Neural cell (in vitro differentiated cells): ENCODE data around the gene XIRP2. TPM values are rescaled to one million over a fixed set of nuclear protein-coding genes. Genes with fewer than 3 reads are reported as not detected.
"Not testable (repeated sequence)": the region's sequence is repeated elsewhere in the genome, so short reads cannot be mapped to it uniquely, and the experiment has no call there.

Experiments used
- H2AFZ ChIP-seq: fragments of 200-600, 300-800 bp; sonication (generic), shearing (Covaris generic); 2 replicates; pipeline ENCODE4 v1.6.0; 2014; ENCODE audit warnings: low read depth, mild to moderate bottlenecking, antibody characterized with exemption, low read length, moderate library complexity
- H3F3A ChIP-seq: fragments of 200-600 bp; shearing (Covaris generic); 2 replicates; pipeline ENCODE4 v1.6.1; 2016; ENCODE audit warnings: mild to moderate bottlenecking, moderate library complexity, mixed read lengths, antibody characterized with exemption, low read length; ENCODE audit not compliant: insufficient read depth, poor library complexity, severe bottlenecking
- H3K27ac ChIP-seq: fragments of 200-600, 300-800 bp; sonication (generic), shearing (Covaris generic); 2 replicates; pipeline ENCODE4 v1.5.1; 2014; ENCODE audit warnings: mild to moderate bottlenecking, low read length, moderate library complexity
- H3K27me3 ChIP-seq: fragments of 300-800, 200-600 bp; sonication (generic), shearing (Covaris generic); 2 replicates; pipeline ENCODE4 v1.6.0; 2014; ENCODE audit warnings: mild to moderate bottlenecking, low read depth, low read length, moderate library complexity; ENCODE audit not compliant: insufficient read depth
- H3K36me3 ChIP-seq: fragments of 300-800, 200-600 bp; sonication (generic), shearing (Covaris generic); 2 replicates; pipeline ENCODE4 v1.5.1; 2014; ENCODE audit warnings: mild to moderate bottlenecking, antibody characterized with exemption, low read length, moderate library complexity; ENCODE audit not compliant: insufficient read depth
- H3K4me2 ChIP-seq: fragments of 300-800, 200-600 bp; sonication (generic), shearing (Covaris generic); 2 replicates; pipeline ENCODE4 v1.6.0; 2014; ENCODE audit warnings: mild to moderate bottlenecking, low read length
- H3K4me3 ChIP-seq: fragments of 300-800, 200-600 bp; sonication (generic), shearing (Covaris generic); 2 replicates; pipeline ENCODE4 v1.5.1; 2014; ENCODE audit warnings: mild to moderate bottlenecking, low read length, moderate library complexity
- H3K79me2 ChIP-seq: fragments of 200-600 bp; shearing (Covaris generic); replicated peaks from 2 replicates; pipeline ENCODE4 v1.6.0; 2014; ENCODE audit warnings: mild to moderate bottlenecking, low read length, moderate library complexity; ENCODE audit not compliant: insufficient read depth
- H3K9ac ChIP-seq: fragments of 300-800, 200-600 bp; sonication (generic), shearing (Covaris generic); 2 replicates; pipeline ENCODE4 v1.6.1; 2016; ENCODE audit warnings: mild to moderate bottlenecking, low read length, mixed read lengths
- H3K9me2 ChIP-seq: fragments of 200-600 bp; shearing (Covaris generic); 2 replicates; pipeline ENCODE4 v1.6.1; 2016; ENCODE audit warnings: mild to moderate bottlenecking, low read length, mixed read lengths; ENCODE audit not compliant: insufficient read depth
- H3K9me3 ChIP-seq: fragments of 200-600, 300-800 bp; sonication (generic), shearing (Covaris generic); 2 replicates; pipeline ENCODE4 v1.6.1; 2016; ENCODE audit warnings: mild to moderate bottlenecking, mixed run types, low read length, moderate library complexity, mixed read lengths
- H4K20me1 ChIP-seq: fragments of 200-600 bp; shearing (Covaris generic); 2 replicates; pipeline ENCODE4 v1.6.1; 2016; ENCODE audit warnings: mild to moderate bottlenecking, mixed run types; ENCODE audit not compliant: insufficient read depth
- EP300 ChIP-seq: fragments of 450-650 bp; conservative IDR thresholded peaks from 2 replicates; pipeline ENCODE4 v1.6.1; 2014; ENCODE audit warnings: antibody characterized with exemption, mild to moderate bottlenecking, moderate library complexity; ENCODE audit not compliant: poor library complexity, severe bottlenecking
- EZH2 ChIP-seq: fragments of 200-600, 300-800 bp; shearing (Covaris generic), sonication (generic); IDR thresholded peaks from 2 replicates; pipeline ENCODE4 v1.6.1; 2014; ENCODE audit warnings: antibody characterized with exemption, low read length, borderline replicate concordance, mild to moderate bottlenecking; ENCODE audit not compliant: insufficient read depth, poor library complexity, severe bottlenecking
- MXI1 ChIP-seq: fragments of 450-650 bp; conservative IDR thresholded peaks from 2 replicates; pipeline ENCODE4 v1.6.1; 2014; ENCODE audit warnings: antibody characterized with exemption, mild to moderate bottlenecking; ENCODE audit not compliant: poor library complexity, severe bottlenecking
- POLR2AphosphoS5 ChIP-seq: IDR thresholded peaks from 2 replicates; pipeline ENCODE4 v1.6.1; 2012
- RAD21 ChIP-seq: fragments of 450-650 bp; conservative IDR thresholded peaks from 2 replicates; pipeline ENCODE4 v1.6.1; 2014; ENCODE audit warnings: antibody characterized with exemption, mild to moderate bottlenecking, moderate library complexity
- SMC3 ChIP-seq: fragments of 450-650 bp; conservative IDR thresholded peaks from 2 replicates; pipeline ENCODE4 v1.6.1; 2014; ENCODE audit warnings: antibody characterized with exemption, mild to moderate bottlenecking, moderate library complexity; ENCODE audit not compliant: poor library complexity
- TAF1 ChIP-seq: IDR thresholded peaks from 2 replicates; pipeline ENCODE4 v1.6.1; 2012; ENCODE audit warnings: low read depth
- polyA plus RNA-seq: library from polyadenylated mRNA; depleted of rRNA; stranded (reverse); fragments of >200 nt; gene quantifications from 2 replicates; pipeline ENCODE4 v1.2.3, GENCODE V29; 2014
- TF ChIP-seq, protein P1 (sequence below): fragments of 450-650 bp; IDR thresholded peaks from 2 replicates; pipeline ENCODE4 v1.5.1; 2014; ENCODE audit warnings: antibody characterized with exemption, mild to moderate bottlenecking, moderate library complexity; ENCODE audit not compliant: poor library complexity, severe bottlenecking
- TF ChIP-seq, protein P2 (sequence below): IDR thresholded peaks from 2 replicates; pipeline ENCODE4 v1.6.1; 2012; ENCODE audit warnings: borderline replicate concordance

XIRP2 gene
- polyA plus RNA-seq, 1 donor from 2014 or later = not detected

DNA sequence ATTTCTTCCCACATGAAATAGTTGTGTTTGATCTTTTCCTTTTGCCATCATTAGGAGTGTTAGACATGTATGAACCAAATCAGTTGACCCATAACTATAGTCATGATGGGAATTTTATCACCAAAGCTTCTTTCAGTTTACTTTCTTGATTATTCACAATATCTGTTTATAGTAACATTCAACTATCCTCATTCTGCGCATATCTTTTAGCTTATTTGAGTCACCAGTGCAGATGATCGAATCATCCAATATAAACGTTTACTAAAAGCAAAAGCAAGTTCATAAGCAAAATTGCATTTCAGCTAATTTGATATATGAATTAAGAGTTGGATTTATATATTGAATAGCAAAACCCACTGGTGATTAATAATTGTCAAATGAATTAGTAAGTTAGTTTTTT, 216.4 kb downstream of the XIRP2 start:
- H3K9me3 ChIP-seq = no peaks in the 10 kb centered on the region
- H3K36me3 ChIP-seq = no peaks in the 10 kb centered on the region
- no peak overlapping the region for H2AFZ ChIP-seq

DNA sequence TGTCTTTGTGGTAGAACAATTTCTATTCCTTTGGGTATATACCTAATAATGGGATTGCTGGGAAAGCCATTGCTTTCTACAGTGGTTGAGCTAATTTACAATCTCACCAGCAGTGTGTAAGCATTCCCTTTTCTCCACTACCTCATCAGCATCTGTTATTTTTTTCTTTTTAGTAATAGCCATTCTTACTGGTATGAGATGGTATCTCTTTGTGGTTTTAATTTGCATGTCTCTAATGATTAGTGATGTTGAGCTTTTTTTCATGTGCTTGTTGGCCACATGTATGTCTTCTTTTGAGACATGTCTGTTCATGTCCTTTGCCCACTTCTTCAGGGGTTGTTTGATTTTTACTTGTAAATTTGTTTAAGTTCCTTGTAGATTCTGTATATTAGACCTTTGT, 221.4 kb downstream of the XIRP2 start:
- not testable (repeated sequence) for H3K9me3 ChIP-seq, H3K9ac ChIP-seq, H3K79me2 ChIP-seq, H3K4me3 ChIP-seq, H3K36me3 ChIP-seq, H4K20me1 ChIP-seq, H3F3A ChIP-seq, H3K27ac ChIP-seq, H3K27me3 ChIP-seq, H2AFZ ChIP-seq, H3K4me2 ChIP-seq, H3K9me2 ChIP-seq

More for the DNA sequence above, 216.4 kb downstream of the XIRP2 start:
- Histone ChIP-seq H4K20me1 (no peaks in the 10 kb centered on the region), H3F3A (no peaks in the 10 kb centered on the region), H3K4me2 (no peak overlapping the region), H3K27me3 (no peaks in the 10 kb centered on the region), H3K27ac (no peak overlapping the region), H3K79me2 (no peaks in the 10 kb centered on the region), H3K4me3 (no peak overlapping the region), H3K9ac (no peak overlapping the region), H3K9me2 (no peaks in the 10 kb centered on the region)
- no peak for TF ChIP-seq TAF1
- no peak for TF ChIP-seq POLR2AphosphoS5
- TF ChIP-seq EZH2 = no peak
- TF ChIP-seq, protein P1, sequence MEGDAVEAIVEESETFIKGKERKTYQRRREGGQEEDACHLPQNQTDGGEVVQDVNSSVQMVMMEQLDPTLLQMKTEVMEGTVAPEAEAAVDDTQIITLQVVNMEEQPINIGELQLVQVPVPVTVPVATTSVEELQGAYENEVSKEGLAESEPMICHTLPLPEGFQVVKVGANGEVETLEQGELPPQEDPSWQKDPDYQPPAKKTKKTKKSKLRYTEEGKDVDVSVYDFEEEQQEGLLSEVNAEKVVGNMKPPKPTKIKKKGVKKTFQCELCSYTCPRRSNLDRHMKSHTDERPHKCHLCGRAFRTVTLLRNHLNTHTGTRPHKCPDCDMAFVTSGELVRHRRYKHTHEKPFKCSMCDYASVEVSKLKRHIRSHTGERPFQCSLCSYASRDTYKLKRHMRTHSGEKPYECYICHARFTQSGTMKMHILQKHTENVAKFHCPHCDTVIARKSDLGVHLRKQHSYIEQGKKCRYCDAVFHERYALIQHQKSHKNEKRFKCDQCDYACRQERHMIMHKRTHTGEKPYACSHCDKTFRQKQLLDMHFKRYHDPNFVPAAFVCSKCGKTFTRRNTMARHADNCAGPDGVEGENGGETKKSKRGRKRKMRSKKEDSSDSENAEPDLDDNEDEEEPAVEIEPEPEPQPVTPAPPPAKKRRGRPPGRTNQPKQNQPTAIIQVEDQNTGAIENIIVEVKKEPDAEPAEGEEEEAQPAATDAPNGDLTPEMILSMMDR = no peak
- no peak for TF ChIP-seq RAD21
- no peak for TF ChIP-seq EP300
- TF ChIP-seq, protein P2, sequence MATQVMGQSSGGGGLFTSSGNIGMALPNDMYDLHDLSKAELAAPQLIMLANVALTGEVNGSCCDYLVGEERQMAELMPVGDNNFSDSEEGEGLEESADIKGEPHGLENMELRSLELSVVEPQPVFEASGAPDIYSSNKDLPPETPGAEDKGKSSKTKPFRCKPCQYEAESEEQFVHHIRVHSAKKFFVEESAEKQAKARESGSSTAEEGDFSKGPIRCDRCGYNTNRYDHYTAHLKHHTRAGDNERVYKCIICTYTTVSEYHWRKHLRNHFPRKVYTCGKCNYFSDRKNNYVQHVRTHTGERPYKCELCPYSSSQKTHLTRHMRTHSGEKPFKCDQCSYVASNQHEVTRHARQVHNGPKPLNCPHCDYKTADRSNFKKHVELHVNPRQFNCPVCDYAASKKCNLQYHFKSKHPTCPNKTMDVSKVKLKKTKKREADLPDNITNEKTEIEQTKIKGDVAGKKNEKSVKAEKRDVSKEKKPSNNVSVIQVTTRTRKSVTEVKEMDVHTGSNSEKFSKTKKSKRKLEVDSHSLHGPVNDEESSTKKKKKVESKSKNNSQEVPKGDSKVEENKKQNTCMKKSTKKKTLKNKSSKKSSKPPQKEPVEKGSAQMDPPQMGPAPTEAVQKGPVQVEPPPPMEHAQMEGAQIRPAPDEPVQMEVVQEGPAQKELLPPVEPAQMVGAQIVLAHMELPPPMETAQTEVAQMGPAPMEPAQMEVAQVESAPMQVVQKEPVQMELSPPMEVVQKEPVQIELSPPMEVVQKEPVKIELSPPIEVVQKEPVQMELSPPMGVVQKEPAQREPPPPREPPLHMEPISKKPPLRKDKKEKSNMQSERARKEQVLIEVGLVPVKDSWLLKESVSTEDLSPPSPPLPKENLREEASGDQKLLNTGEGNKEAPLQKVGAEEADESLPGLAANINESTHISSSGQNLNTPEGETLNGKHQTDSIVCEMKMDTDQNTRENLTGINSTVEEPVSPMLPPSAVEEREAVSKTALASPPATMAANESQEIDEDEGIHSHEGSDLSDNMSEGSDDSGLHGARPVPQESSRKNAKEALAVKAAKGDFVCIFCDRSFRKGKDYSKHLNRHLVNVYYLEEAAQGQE = no peak
- TF ChIP-seq SMC3 = no peak
- TF ChIP-seq MXI1 = no peak

DNA sequence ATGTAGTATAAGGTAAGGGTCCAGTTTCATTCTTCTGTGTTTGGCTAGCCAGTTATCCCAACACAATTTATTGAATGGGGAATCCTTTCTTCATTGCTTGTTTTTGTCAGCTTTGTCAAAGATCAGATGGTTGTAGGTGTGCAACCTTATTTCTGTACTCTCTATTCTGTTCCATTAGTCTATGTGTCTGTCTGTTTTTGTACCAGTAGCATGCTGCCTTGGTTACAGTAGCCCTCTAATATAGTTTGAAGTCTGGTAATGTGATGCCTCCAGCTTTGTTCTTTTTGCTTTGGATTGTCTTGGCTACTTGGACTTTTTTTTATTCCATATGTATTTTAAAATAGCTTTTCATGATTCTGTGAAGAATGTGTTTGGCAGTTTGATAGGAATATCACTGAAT, 222.1 kb downstream of the XIRP2 start:
- H3F3A ChIP-seq = no peaks in the 10 kb centered on the region
- no peak overlapping the region for H3K4me3 ChIP-seq
- no peak overlapping the region for H2AFZ ChIP-seq
- H3K9me3 ChIP-seq = no peaks in the 10 kb centered on the region
- H3K27me3 ChIP-seq = no peaks in the 10 kb centered on the region
- no peaks in the 10 kb centered on the region for H4K20me1 ChIP-seq
- H3K79me2 ChIP-seq = no peaks in the 10 kb centered on the region
- H3K9ac ChIP-seq = no peak overlapping the region
- TF ChIP-seq POLR2AphosphoS5 (no peak), MXI1 (no peak), RAD21 (no peak), TAF1 (no peak), EZH2 (no peak)
- TF ChIP-seq, protein P1 = no peak
- TF ChIP-seq, protein P2 = no peak
- H3K36me3 ChIP-seq = no peaks in the 10 kb centered on the region
- no peak overlapping the region for H3K4me2 ChIP-seq
- H3K27ac ChIP-seq = no peak overlapping the region
- no peaks in the 10 kb centered on the region for H3K9me2 ChIP-seq
